Neuronal stem cell (in vitro differentiated cells): Measurements from ENCODE around the gene LORICRIN.
A peak's percentile ranks its signal among the peaks of the same experiment; 100 is the strongest.

Experiments
- DNase-seq: peaks from one replicate; pipeline ENCODE4 v3.0.0-alpha.2; 2013; ENCODE audit warnings: low spot score
- H2AFZ ChIP-seq: one replicate; pipeline ENCODE4 v1.6.1; 2013; ENCODE audit warnings: mild to moderate bottlenecking, low read length, inconsistent platforms
- H2AK5ac ChIP-seq: 2 replicates; pipeline ENCODE4 v1.6.1; 2013; ENCODE audit warnings: low read depth, mild to moderate bottlenecking, inconsistent platforms, low read length, moderate library complexity, mixed read lengths
- H2BK120ac ChIP-seq: 2 replicates; pipeline ENCODE4 v1.6.1; 2013; ENCODE audit warnings: low read depth, mild to moderate bottlenecking, inconsistent platforms, low read length, moderate library complexity, mixed read lengths
- H2BK12ac ChIP-seq: one replicate; pipeline ENCODE4 v1.6.1; 2013; ENCODE audit warnings: low read length, inconsistent platforms
- H2BK15ac ChIP-seq: 2 replicates; pipeline ENCODE4 v1.6.1; 2013; ENCODE audit warnings: mild to moderate bottlenecking, low read length, inconsistent platforms, mixed read lengths
- H2BK5ac ChIP-seq: one replicate; pipeline ENCODE4 v1.6.1; 2013; ENCODE audit warnings: inconsistent platforms, mild to moderate bottlenecking, low read length, moderate library complexity
- H3K14ac ChIP-seq: one replicate; pipeline ENCODE4 v1.6.1; 2013; ENCODE audit warnings: low read length, inconsistent platforms
- H3K18ac ChIP-seq: 2 replicates; pipeline ENCODE4 v1.6.1; 2013; ENCODE audit warnings: low read length, inconsistent platforms
- H3K23ac ChIP-seq: 2 replicates; pipeline ENCODE4 v1.6.1; 2013; ENCODE audit warnings: low read depth, mild to moderate bottlenecking, mixed read lengths, low read length, inconsistent platforms; ENCODE audit not compliant: poor library complexity
- H3K27ac ChIP-seq: replicated peaks from 3 replicates; pipeline ENCODE4 v1.5.1; 2013; ENCODE audit warnings: low read length, inconsistent platforms
- H3K27me3 ChIP-seq, 3 experiments: 2 replicates each; pipeline ENCODE4 v1.6.1; 2013; ENCODE audit warnings: low read length in 3 of 3, mild to moderate bottlenecking in 2 of 3, inconsistent platforms in 1 of 3, low read depth in 1 of 3, mixed read lengths in 1 of 3, moderate library complexity in 1 of 3; ENCODE audit not compliant: control insufficient read depth in 3 of 3, insufficient read depth in 3 of 3
- H3K36me3 ChIP-seq, 2 donors: replicated peaks in 1 of 2; 2 replicates each; pipeline ENCODE4 v1.6.1; 2013; ENCODE audit warnings: low read length in 2 of 2; ENCODE audit not compliant: control insufficient read depth in 2 of 2, insufficient read depth in 2 of 2
- H3K4ac ChIP-seq: 2 replicates; pipeline ENCODE4 v1.6.1; 2013; ENCODE audit warnings: inconsistent platforms, mild to moderate bottlenecking, low read length, moderate library complexity
- H3K4me1 ChIP-seq, 2 donors: 1 replicate in 1 of 2; 2 replicates in 1 of 2; pipeline ENCODE4 v1.6.1; 2013; ENCODE audit warnings: low read length in 2 of 2, low read depth in 1 of 2; ENCODE audit not compliant: control insufficient read depth in 2 of 2, insufficient read depth in 1 of 2
- H3K4me2 ChIP-seq: one replicate; pipeline ENCODE4 v1.6.1; 2013; ENCODE audit warnings: mild to moderate bottlenecking, low read length, inconsistent platforms; ENCODE audit not compliant: insufficient read depth, poor library complexity, severe bottlenecking
- H3K4me3 ChIP-seq, 2 donors: 2 replicates each; pipeline ENCODE4 v1.5.1; 2013; ENCODE audit warnings: low read length in 2 of 2, mild to moderate bottlenecking in 2 of 2, inconsistent platforms in 1 of 2, moderate library complexity in 1 of 2
- H3K79me1 ChIP-seq: one replicate; pipeline ENCODE4 v1.6.1; 2013; ENCODE audit warnings: low read depth, mild to moderate bottlenecking, inconsistent platforms, low read length, moderate library complexity
- H3K9ac ChIP-seq: one replicate; pipeline ENCODE4 v1.6.1; 2013; ENCODE audit warnings: mild to moderate bottlenecking, low read depth, low read length, inconsistent platforms; ENCODE audit not compliant: poor library complexity
- H3K9me3 ChIP-seq, 2 donors: replicated peaks in 1 of 2; 2 replicates each; pipeline versions ENCODE3 to v1.6.1; 2013; ENCODE audit warnings: low read length in 2 of 2, mild to moderate bottlenecking in 2 of 2, inconsistent platforms in 1 of 2, low read depth in 1 of 2, mixed read lengths in 1 of 2, moderate library complexity in 1 of 2; ENCODE audit not compliant: control insufficient read depth in 2 of 2, insufficient read depth in 1 of 2
- H4K8ac ChIP-seq: one replicate; pipeline ENCODE4 v1.6.1; 2013; ENCODE audit warnings: low read depth, mild to moderate bottlenecking, inconsistent platforms, low read length, moderate library complexity
- H4K91ac ChIP-seq: one replicate; pipeline ENCODE4 v1.6.1; 2013; ENCODE audit warnings: low read length, low read depth, mild to moderate bottlenecking, inconsistent platforms; ENCODE audit not compliant: poor library complexity
- whole genome bisulfite sequencing, 2 donors: extraction: QIAGEN DNeasy Blood & Tissue Kit; methylation state at CpG; one replicate each; pipeline ENCODE4 v1.1.7; 2013; ENCODE audit warnings: missing lambda C conversion rate in 2 of 2, mixed read lengths in 1 of 2; ENCODE audit not compliant: insufficient read length in 2 of 2, insufficient replicate concordance in 1 of 2; ENCODE audit errors: extremely low coverage in 2 of 2; 5-methylcytosine and 5-hydroxymethylcytosine counted together

Gene LORICRIN

DNA sequence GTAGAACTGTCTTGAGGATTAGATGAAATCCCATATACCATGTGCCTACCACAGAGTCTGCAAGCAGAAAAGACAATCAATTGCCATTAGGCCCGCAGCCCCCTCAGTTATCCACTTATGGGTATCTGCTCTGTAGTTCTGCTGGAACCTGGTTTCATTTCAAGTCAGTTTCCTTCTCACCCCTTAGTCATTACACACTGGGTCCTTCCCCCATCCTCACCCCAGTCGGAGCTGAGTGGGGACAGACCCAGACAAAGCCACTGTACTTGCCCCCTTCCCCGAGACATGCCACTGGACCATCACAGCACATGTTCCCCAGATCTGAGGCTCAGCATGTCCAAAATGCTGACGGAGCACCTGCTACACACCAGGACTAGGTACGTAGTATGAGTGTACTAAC, 32.0 kb downstream of the LORICRIN start:
- no CpG with 5 or more reads among the region's 5 CpGs for WGBS, 2 donors
- H3K36me3 ChIP-seq, result no peaks in the 10 kb centered on the region

GRCh38 chr1:153292185-153292584, 32.7 kb downstream of the LORICRIN start:
- no peaks in the 10 kb centered on the region for H3K79me1 ChIP-seq
- no peak overlapping the region for H3K27ac ChIP-seq
- H3K4me1 ChIP-seq, result peaks cover 0 to 7% of the 10 kb centered on the region in 2 donors
- no peak for DNase-seq
- H3K4ac ChIP-seq, result no peak overlapping the region
- H3K4me2 ChIP-seq, result no peak overlapping the region
- H3K9ac ChIP-seq, result no peak overlapping the region
- H2BK120ac ChIP-seq, result no peak overlapping the region
- H3K23ac ChIP-seq, result no peak overlapping the region
- H2BK12ac ChIP-seq, result no peak overlapping the region
- no peak overlapping the region for H3K18ac ChIP-seq
- H4K91ac ChIP-seq, result no peak overlapping the region
- H2BK5ac ChIP-seq, result no peak overlapping the region
- H2BK15ac ChIP-seq, result no peak overlapping the region
- no peak overlapping the region for H3K14ac ChIP-seq
- no peak overlapping the region for H4K8ac ChIP-seq
- peaks cover 0 to 22% (median 0%) of the 10 kb centered on the region in 3 experiments for H3K27me3 ChIP-seq
- H2AFZ ChIP-seq, result no peak overlapping the region
- no peaks in the 10 kb centered on the region for H3K9me3 ChIP-seq
- H2AK5ac ChIP-seq, result no peak overlapping the region
- no peak overlapping the region for H3K4me3 ChIP-seq
- H3K36me3 ChIP-seq, result no peaks in the 10 kb centered on the region
- no CpG with 5 or more reads among the region's 8 CpGs for WGBS, 2 donors

More for the DNA sequence above, 32.0 kb downstream of the LORICRIN start:
- peaks cover 0 to 7% of the 10 kb centered on the region in 2 donors for H3K4me1 ChIP-seq
- no peak overlapping the region for H3K4me3 ChIP-seq
- H2BK12ac ChIP-seq, result no peak overlapping the region
- H2BK120ac ChIP-seq, result no peak overlapping the region
- no peaks in the 10 kb centered on the region for H3K79me1 ChIP-seq
- DNase-seq, result no peak
- no peak overlapping the region for H3K4me2 ChIP-seq
- no peak overlapping the region for H3K4ac ChIP-seq
- H3K27me3 ChIP-seq, result peaks cover 0 to 22% (median 0%) of the 10 kb centered on the region in 3 experiments
- H4K8ac ChIP-seq, result no peak overlapping the region
- H2AK5ac ChIP-seq, result no peak overlapping the region
- no peaks in the 10 kb centered on the region for H3K9me3 ChIP-seq
- no peak overlapping the region for H3K14ac ChIP-seq
- no peak overlapping the region for H2BK5ac ChIP-seq
- H3K27ac ChIP-seq, result no peak overlapping the region
- H3K9ac ChIP-seq, result no peak overlapping the region
- no peak overlapping the region for H4K91ac ChIP-seq
- no peak overlapping the region for H2BK15ac ChIP-seq
- H2AFZ ChIP-seq, result no peak overlapping the region
- no peak overlapping the region for H3K18ac ChIP-seq
- H3K23ac ChIP-seq, result no peak overlapping the region

DNA sequence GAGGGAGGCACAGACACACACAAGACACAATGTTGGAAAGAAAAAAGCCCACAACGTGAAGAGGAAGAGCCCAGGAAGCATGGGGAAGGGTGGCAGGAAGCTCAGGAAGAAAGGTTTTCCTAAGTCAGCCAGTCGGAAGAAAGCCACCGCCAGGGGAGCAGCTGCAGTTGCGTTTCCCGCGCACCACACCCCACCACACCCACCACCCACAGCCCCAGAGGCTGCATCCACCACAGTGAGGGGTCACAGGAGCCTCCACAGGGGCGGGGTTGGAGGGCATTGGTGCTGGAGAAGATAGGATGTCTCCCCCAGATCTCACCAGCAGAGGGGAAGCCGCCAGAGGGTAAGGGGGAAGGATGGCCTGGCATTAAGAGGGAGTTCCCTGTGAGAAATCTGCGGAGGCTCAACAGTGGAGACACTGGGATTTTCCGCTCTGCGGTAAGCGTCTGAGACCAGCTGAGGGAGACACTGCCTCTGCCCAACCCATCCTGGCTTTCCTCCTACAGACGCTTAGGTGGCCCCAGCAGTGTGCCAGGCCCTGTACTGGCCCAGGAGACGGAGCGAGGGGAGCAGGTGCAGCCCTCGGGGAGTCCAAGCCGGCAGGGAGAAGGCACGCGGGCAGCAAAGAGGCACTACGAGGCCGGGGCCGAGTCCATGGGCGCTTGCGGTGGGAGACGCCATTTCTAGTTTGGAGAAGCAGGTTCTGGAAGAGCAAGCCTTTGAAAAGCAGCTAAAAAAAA, 33.4 kb downstream of the LORICRIN start:
- Histone ChIP-seq H3K4me1 (peaks cover 0 to 7% of the 10 kb centered on the region in 2 donors), H2BK12ac (peak overlapping the region; percentile 66), H2AK5ac (no peak overlapping the region), H3K4me2 (no peak overlapping the region), H3K79me1 (no peaks in the 10 kb centered on the region), H4K91ac (no peak overlapping the region), H3K18ac (peak overlapping the region; percentile 74), H3K4ac (no peak overlapping the region), H4K8ac (no peak overlapping the region), H2BK120ac (peak overlapping the region; percentile 67), H3K27ac (no peak overlapping the region), H3K27me3 (peaks cover 0 to 22% (median 0%) of the 10 kb centered on the region in 3 experiments), H3K9me3 (no peaks in the 10 kb centered on the region), H2BK5ac (peak overlapping the region; percentile 54), H2BK15ac (no peak overlapping the region), H3K36me3 (no peaks in the 10 kb centered on the region), H3K9ac (peak overlapping the region; percentile 30), H3K14ac (peak overlapping the region; percentile 75), H3K4me3 (no peak overlapping the region), H3K23ac (peak overlapping the region; percentile 86), H2AFZ (no peak overlapping the region)
- WGBS, 2 donors, result no CpG with 5 or more reads among the region's 25 CpGs
- no peak for DNase-seq

GRCh38 chr1:153293480-153293775, 33.9 kb downstream of the LORICRIN start:
- peaks cover 0 to 22% (median 0%) of the 10 kb centered on the region in 3 experiments for H3K27me3 ChIP-seq
- no peak overlapping the region for H3K23ac ChIP-seq
- WGBS, 2 donors, result no CpG with 5 or more reads among the region's 7 CpGs
- H3K4me2 ChIP-seq, result no peak overlapping the region
- no peak overlapping the region for H3K9ac ChIP-seq
- H2BK15ac ChIP-seq, result no peak overlapping the region
- no peaks in the 10 kb centered on the region for H3K36me3 ChIP-seq
- H3K79me1 ChIP-seq, result no peaks in the 10 kb centered on the region
- H3K27ac ChIP-seq, result no peak overlapping the region
- H2AFZ ChIP-seq, result no peak overlapping the region
- H3K18ac ChIP-seq, result no peak overlapping the region
- peaks cover 0 to 7% of the 10 kb centered on the region in 2 donors for H3K4me1 ChIP-seq
- H3K14ac ChIP-seq, result no peak overlapping the region
- no peak for DNase-seq
- H2BK12ac ChIP-seq, result no peak overlapping the region
- no peak overlapping the region for H3K4ac ChIP-seq
- no peak overlapping the region for H2BK5ac ChIP-seq
- H4K8ac ChIP-seq, result no peak overlapping the region
- no peak overlapping the region for H4K91ac ChIP-seq
- H2BK120ac ChIP-seq, result no peak overlapping the region
- H2AK5ac ChIP-seq, result no peak overlapping the region
- H3K4me3 ChIP-seq, result no peak overlapping the region
- no peaks in the 10 kb centered on the region for H3K9me3 ChIP-seq
